ENCODE measurements around the gene SNX15. TPM values are rescaled to one million over a fixed set of nuclear protein-coding genes. Genes with fewer than 3 reads are reported as not detected.
"Not testable (repeated sequence)": the region's sequence is repeated elsewhere in the genome, so short reads cannot be mapped to it uniquely, and the experiment has no call there.

The SNX15 gene
- total RNA-seq, 3 donors from 2014 or later, result 11.5 to 13.5 (median 12.5) TPM

- not testable (repeated sequence) for H3K27me3 Mint-ChIP-seq (ENCODE audit: low read depth); DNase-seq; H3K9me3 Mint-ChIP-seq; H3K4me3 Mint-ChIP-seq; H3K36me3 Mint-ChIP-seq (ENCODE audit: insufficient read depth); ATAC-seq; H3K4me1 Mint-ChIP-seq (ENCODE audit: low read depth)
Measured at GRCh38 chr11:65003968-65004367, 23.3 kb upstream of the SNX15 start.

- no peaks in the 10 kb centered on the region for H3K36me3 Mint-ChIP-seq (ENCODE audit: insufficient read depth)
- H3K4me3 Mint-ChIP-seq, result no peak overlapping the region
- DNase-seq, result no peak
- H3K9me3 Mint-ChIP-seq, result no peaks in the 10 kb centered on the region
- peaks cover under 1% of the 10 kb centered on the region for H3K4me1 Mint-ChIP-seq (ENCODE audit: low read depth)
- no peak for ATAC-seq
- no peaks in the 10 kb centered on the region for H3K27me3 Mint-ChIP-seq (ENCODE audit: low read depth)
Measured at GRCh38 chr11:65008016-65008415, 19.2 kb upstream of the SNX15 start.

GRCh38 chr11:65008873-65009272 is 18.4 kb upstream of the SNX15 start:
- peaks cover 6% of the 10 kb centered on the region for H3K4me1 Mint-ChIP-seq (ENCODE audit: low read depth)
- no peak for ATAC-seq
- DNase-seq, result no peak
- H3K9me3 Mint-ChIP-seq, result no peaks in the 10 kb centered on the region
- no peaks in the 10 kb centered on the region for H3K36me3 Mint-ChIP-seq (ENCODE audit: insufficient read depth)
- H3K27me3 Mint-ChIP-seq (ENCODE audit: low read depth), result no peaks in the 10 kb centered on the region
- H3K4me3 Mint-ChIP-seq, result no peak overlapping the region

- Mint-ChIP-seq H3K4me3 (peak overlapping the region; percentile 88), H3K4me1 (ENCODE audit: low read depth) (peaks cover 22% of the 10 kb centered on the region), H3K27me3 (ENCODE audit: low read depth) (no peaks in the 10 kb centered on the region), H3K9me3 (no peaks in the 10 kb centered on the region), H3K36me3 (ENCODE audit: insufficient read depth) (peaks cover 5% of the 10 kb centered on the region)
- ATAC-seq (peak; percentile 87 to 89), DNase-seq (peak; percentile 88)
Measured at GRCh38 chr11:65013130-65013887, 13.9 kb upstream of the SNX15 start.

- peak within 1 kb of the TSS; percentile 90 for H3K4me3 Mint-ChIP-seq
- H3K9me3 Mint-ChIP-seq, result no peaks in the 10 kb centered on the region
- peak; percentile 86 to 88 for ATAC-seq
- peaks cover 22% of the 10 kb centered on the region for H3K4me1 Mint-ChIP-seq (ENCODE audit: low read depth)
- peaks cover 5% of the 10 kb centered on the region for H3K36me3 Mint-ChIP-seq (ENCODE audit: insufficient read depth)
- no peaks in the 10 kb centered on the region for H3K27me3 Mint-ChIP-seq (ENCODE audit: low read depth)
- DNase-seq, result peak; percentile 80
Measured at GRCh38 chr11:65013888-65014725, 13.1 kb upstream of the SNX15 start, which contains the start of gene ARL2. TSS of gene ARL2 (plus strand) at chr11:65014160. CDS start at chr11:65014208, 48 bp downstream.

GRCh38 chr11:65014726-65015227 is 12.5 kb upstream of the SNX15 start:
- H3K27me3 Mint-ChIP-seq (ENCODE audit: low read depth), result no peaks in the 10 kb centered on the region
- peak in 1 of 2 donors; percentile 4 for ATAC-seq
- H3K9me3 Mint-ChIP-seq, result no peaks in the 10 kb centered on the region
- H3K36me3 Mint-ChIP-seq (ENCODE audit: insufficient read depth), result peaks cover 5% of the 10 kb centered on the region
- H3K4me3 Mint-ChIP-seq, result peak overlapping the region; percentile 90
- H3K4me1 Mint-ChIP-seq (ENCODE audit: low read depth), result peaks cover 22% of the 10 kb centered on the region
- no peak for DNase-seq

- no peaks in the 10 kb centered on the region for H3K9me3 Mint-ChIP-seq
- no peak overlapping the region for H3K4me3 Mint-ChIP-seq
- peaks cover 5% of the 10 kb centered on the region for H3K36me3 Mint-ChIP-seq (ENCODE audit: insufficient read depth)
- DNase-seq (no peak), ATAC-seq (no peak)
- no peaks in the 10 kb centered on the region for H3K27me3 Mint-ChIP-seq (ENCODE audit: low read depth)
- peaks cover 22% of the 10 kb centered on the region for H3K4me1 Mint-ChIP-seq (ENCODE audit: low read depth)
Measured at GRCh38 chr11:65016705-65017104, 10.5 kb upstream of the SNX15 start.

GRCh38 chr11:65017937-65018336 is 9.3 kb upstream of the SNX15 start:
- Mint-ChIP-seq H3K4me3 (no peak overlapping the region), H3K27me3 (ENCODE audit: low read depth) (no peaks in the 10 kb centered on the region), H3K9me3 (no peaks in the 10 kb centered on the region), H3K4me1 (ENCODE audit: low read depth) (peaks cover 22% of the 10 kb centered on the region), H3K36me3 (ENCODE audit: insufficient read depth) (peaks cover 5% of the 10 kb centered on the region)
- ATAC-seq (no peak), DNase-seq (no peak)

GRCh38 chr11:65019824-65020223 is 7.4 kb upstream of the SNX15 start:
- H3K9me3 Mint-ChIP-seq, result no peaks in the 10 kb centered on the region
- no peaks in the 10 kb centered on the region for H3K27me3 Mint-ChIP-seq (ENCODE audit: low read depth)
- DNase-seq (no peak), ATAC-seq (no peak)
- peaks cover 15% of the 10 kb centered on the region for H3K4me1 Mint-ChIP-seq (ENCODE audit: low read depth)
- peaks cover 5% of the 10 kb centered on the region for H3K36me3 Mint-ChIP-seq (ENCODE audit: insufficient read depth)
- no peak overlapping the region for H3K4me3 Mint-ChIP-seq

GRCh38 chr11:65021003-65021402 is 6.2 kb upstream of the SNX15 start:
- H3K4me3 Mint-ChIP-seq, result no peak overlapping the region
- no peaks in the 10 kb centered on the region for H3K27me3 Mint-ChIP-seq (ENCODE audit: low read depth)
- no peak for DNase-seq
- peaks cover 5% of the 10 kb centered on the region for H3K36me3 Mint-ChIP-seq (ENCODE audit: insufficient read depth)
- no peak for ATAC-seq
- H3K4me1 Mint-ChIP-seq (ENCODE audit: low read depth), result peaks cover 8% of the 10 kb centered on the region
- H3K9me3 Mint-ChIP-seq, result no peaks in the 10 kb centered on the region

GRCh38 chr11:65021509-65021908 is 5.7 kb upstream of the SNX15 start:
- Mint-ChIP-seq H3K27me3 (ENCODE audit: low read depth) (no peaks in the 10 kb centered on the region), H3K4me1 (ENCODE audit: low read depth) (peaks cover 5% of the 10 kb centered on the region), H3K9me3 (no peaks in the 10 kb centered on the region), H3K4me3 (no peak overlapping the region), H3K36me3 (ENCODE audit: insufficient read depth) (peaks cover 5% of the 10 kb centered on the region)
- ATAC-seq (no peak), DNase-seq (no peak)

GRCh38 chr11:65023502-65023901 is 3.7 kb upstream of the SNX15 start:
- H3K4me3 Mint-ChIP-seq; DNase-seq; H3K9me3 Mint-ChIP-seq; H3K36me3 Mint-ChIP-seq (ENCODE audit: insufficient read depth); ATAC-seq; H3K27me3 Mint-ChIP-seq (ENCODE audit: low read depth): not testable (repeated sequence)
- peaks cover 13% of the 10 kb centered on the region for H3K4me1 Mint-ChIP-seq (ENCODE audit: low read depth)

- Mint-ChIP-seq H3K36me3 (ENCODE audit: insufficient read depth) (no peaks in the 10 kb centered on the region), H3K4me3 (peak overlapping the region; percentile 82), H3K4me1 (ENCODE audit: low read depth) (peaks cover 13% of the 10 kb centered on the region), H3K27me3 (ENCODE audit: low read depth) (no peaks in the 10 kb centered on the region), H3K9me3 (no peaks in the 10 kb centered on the region)
- DNase-seq (no peak), ATAC-seq (no peak)
Measured at GRCh38 chr11:65026810-65027209, 429 bp upstream of the SNX15 start.

GRCh38 chr11:65032216-65032615 is 5.0 kb downstream of the SNX15 start:
- Mint-ChIP-seq H3K9me3 (no peaks in the 10 kb centered on the region), H3K36me3 (ENCODE audit: insufficient read depth) (no peaks in the 10 kb centered on the region), H3K4me3 (no peak overlapping the region), H3K4me1 (ENCODE audit: low read depth) (peaks cover 9% of the 10 kb centered on the region), H3K27me3 (ENCODE audit: low read depth) (no peaks in the 10 kb centered on the region)
- ATAC-seq (no peak), DNase-seq (no peak)
